B cell (primary cell): Measurements from ENCODE around the gene TRIM17. TPM values are rescaled to one million over a fixed set of nuclear protein-coding genes. Genes with fewer than 3 reads are reported as not detected.

ENCODE experiments used
- ATAC-seq: fragments of 200-7000 bp; cut with Tn5 transposase; one replicate; pipeline ENCODE4 v1.10.0; 2021; ENCODE audit warnings: low read depth, mild to moderate bottlenecking, moderate number of reproducible peaks, moderate library complexity
- CTCF ChIA-PET: fragments of 350-600 bp; sonication (Branson Sonifier 250); formaldehyde crosslinking; loops from one replicate; lab custom pipeline; 2021; ENCODE audit warnings: antibody characterized with exemption, inconsistent platforms; lab: Charles Lee
- POLR2A ChIA-PET: fragments of 350-600 bp; sonication (Branson Sonifier 250); formaldehyde crosslinking; loops from one replicate; lab custom pipeline; 2021; ENCODE audit warnings: antibody characterized with exemption; lab: Charles Lee
- DNase-seq: peaks from one replicate; pipeline ENCODE4 v3.0.0; 2013
- H2AFZ ChIP-seq: 2 replicates; pipeline ENCODE4 v1.6.1; 2012; ENCODE audit warnings: mild to moderate bottlenecking, low read depth, low read length; ENCODE audit not compliant: insufficient read depth, poor library complexity, severe bottlenecking
- H3K27ac ChIP-seq, 2 donors: 1 replicate in 1 of 2; 2 replicates in 1 of 2; pipeline ENCODE4 v1.5.1; 2012 to 2013; ENCODE audit warnings: low read length in 2 of 2, mild to moderate bottlenecking in 2 of 2, moderate library complexity in 1 of 2
- H3K27me3 ChIP-seq, 4 experiments: fragments of 200-600 bp in 1 of 4; sonication (generic) in 1 of 4; replicated peaks in 1 of 4; 1 replicate in 2 of 4; 2 replicates in 2 of 4; pipeline versions ENCODE4 v1.6.1 to v1.7.0; 2013 to 2016; ENCODE audit warnings: low read length in 3 of 4, mild to moderate bottlenecking in 2 of 4, mixed read lengths in 1 of 4, moderate library complexity in 1 of 4; ENCODE audit not compliant: insufficient read depth in 4 of 4, control insufficient read depth in 3 of 4; ENCODE audit errors: control extremely low read depth in 1 of 4
- H3K36me3 ChIP-seq, 2 experiments: replicated peaks in 1 of 2; 1 replicate in 1 of 2; 2 replicates in 1 of 2; pipeline versions ENCODE4 v1.6.1 to v1.7.1; 2013; ENCODE audit warnings: low read length in 1 of 2; ENCODE audit not compliant: insufficient read depth in 2 of 2, control insufficient read depth in 1 of 2; ENCODE audit errors: control extremely low read depth in 1 of 2, extremely low read depth in 1 of 2
- H3K4me1 ChIP-seq, 2 donors: fragments of 200-600 bp in 1 of 2; sonication (generic) in 1 of 2; 1 replicate in 1 of 2; 2 replicates in 1 of 2; pipeline versions ENCODE4 v1.5.1 to v1.6.1; 2013 to 2017; ENCODE audit warnings: low read length in 2 of 2; ENCODE audit not compliant: control insufficient read depth in 2 of 2, insufficient read depth in 2 of 2
- H3K4me2 ChIP-seq: replicated peaks from 2 replicates; pipeline ENCODE3; 2012; ENCODE audit warnings: mild to moderate bottlenecking, low read depth, low read length; ENCODE audit not compliant: poor library complexity, severe bottlenecking
- H3K4me3 ChIP-seq, 5 experiments: fragments of 200-600 bp in 1 of 5; sonication (generic) in 1 of 5; 1 replicate in 3 of 5; 2 replicates in 2 of 5; pipeline versions ENCODE4 v1.5.1 to v1.7.0; 2011 to 2016; ENCODE audit warnings: low read length in 4 of 5, mild to moderate bottlenecking in 4 of 5, low read depth in 2 of 5, control low read depth in 1 of 5, moderate library complexity in 1 of 5; ENCODE audit not compliant: insufficient read depth in 1 of 5; ENCODE audit errors: control extremely low read depth in 1 of 5, extremely low read depth in 1 of 5
- H3K79me2 ChIP-seq: fragments of 200-600 bp; sonication (generic); one replicate; pipeline ENCODE4 v1.6.0; 2016; ENCODE audit warnings: low read length; ENCODE audit not compliant: control insufficient read depth, insufficient read depth
- H3K9ac ChIP-seq: fragments of 200-600 bp; sonication (generic); 2 replicates; pipeline ENCODE4 v1.6.1; 2017; ENCODE audit warnings: mild to moderate bottlenecking, low read length, moderate library complexity
- H3K9me3 ChIP-seq, 3 donors: one replicate each; pipeline versions ENCODE4 v1.6.1 to v1.7.1; 2013; ENCODE audit warnings: low read length in 2 of 3; ENCODE audit not compliant: control insufficient read depth in 2 of 3, insufficient read depth in 1 of 3; ENCODE audit errors: control extremely low read depth in 1 of 3
- H4K20me1 ChIP-seq: 2 replicates; pipeline ENCODE4 v1.6.0; 2012; ENCODE audit warnings: mild to moderate bottlenecking, low read length; ENCODE audit not compliant: insufficient read depth, control insufficient read depth, poor library complexity, severe bottlenecking
- H3K27ac Mint-ChIP-seq: one replicate; pipeline ENCODE4 v1.8.0; 2021; ENCODE audit warnings: mixed read lengths
- H3K27me3 Mint-ChIP-seq: one replicate; pipeline ENCODE4 v1.8.0; 2021; ENCODE audit warnings: mixed read lengths
- H3K4me1 Mint-ChIP-seq: one replicate; pipeline ENCODE4 v1.8.0; 2021; ENCODE audit warnings: mixed read lengths
- H3K4me3 Mint-ChIP-seq: one replicate; pipeline ENCODE4 v1.8.0; 2021; ENCODE audit warnings: mixed read lengths
- H3K9me3 Mint-ChIP-seq: one replicate; pipeline ENCODE4 v1.8.0; 2022; ENCODE audit warnings: mixed read lengths; ENCODE audit not compliant: insufficient read depth
- CTCF ChIP-seq: fragments of 200-600 bp; IDR thresholded peaks from one replicate; pipeline ENCODE4 v1.8.0; 2022; ENCODE audit warnings: antibody characterized with exemption, mild to moderate bottlenecking
- EZH2 ChIP-seq: IDR thresholded peaks from 2 replicates; pipeline ENCODE4 v1.6.1; 2012; ENCODE audit warnings: borderline replicate concordance, low read depth, mild to moderate bottlenecking, moderate library complexity, low read length; ENCODE audit not compliant: insufficient read depth, poor library complexity, severe bottlenecking
- WGBS: methylation state at CpG from one replicate; pipeline ENCODE4 v1.1.5; 2013; ENCODE audit warnings: missing lambda C conversion rate; ENCODE audit not compliant: insufficient coverage; 5-methylcytosine and 5-hydroxymethylcytosine counted together
- intact Hi-C: fragments of 100-400 bp; cut with micrococcal nuclease; formaldehyde crosslinking; loops from one replicate; pipeline ENCODE4 v1.10.0; 2022
- polyA plus RNA-seq: library from polyadenylated mRNA; depleted of rRNA; stranded (reverse); fragments of >200 nt; gene quantifications from 2 replicates; pipeline ENCODE4 v1.2.3, GENCODE V29; 2012
- total RNA-seq, 2 donors: library from RNA; stranded (reverse); fragments of 120-200 nt in 1 of 2; gene quantifications; 1 replicate in 1 of 2; 2 replicates in 1 of 2; pipeline versions ENCODE4 v1.2.3 to v1.2.4, GENCODE V29; 2013 to 2022

TRIM17 gene
- total and polyA plus RNA-seq, 2 donors (not counting 1 experiment from before 2014, with no cell fraction given) = not detected

GRCh38 chr1:228376262-228376628, 40.4 kb downstream of the TRIM17 start:
- WGBS = no CpG with 5 or more reads among the region's 3 CpGs
- Histone ChIP-seq H3K27me3 (peaks cover 0 to 14% (median 7%) of the 10 kb centered on the region in 4 experiments), H2AFZ (no peak overlapping the region), H4K20me1 (no peaks in the 10 kb centered on the region), H3K4me1 (peaks cover 9 to 11% of the 10 kb centered on the region in 2 donors), H3K9ac (no peak overlapping the region), H3K36me3 (no peaks in the 10 kb centered on the region), H3K9me3 (peaks cover 0 to 11% (median 0%) of the 10 kb centered on the region in 3 donors), H3K27ac (no peak overlapping the region), H3K79me2 (no peaks in the 10 kb centered on the region), H3K4me3 (no peak overlapping the region), H3K4me2 (no peak overlapping the region)
- intact Hi-C loops = no loop called here
- Mint-ChIP-seq H3K27ac (no peak overlapping the region), H3K4me3 (no peak overlapping the region), H3K27me3 (peaks cover 15% of the 10 kb centered on the region), H3K9me3 (no peaks in the 10 kb centered on the region), H3K4me1 (peaks cover 7% of the 10 kb centered on the region)
- ATAC-seq (no peak), DNase-seq (no peak)
- ChIA-PET CTCF (no interaction called here), POLR2A (no interaction called here)
- TF ChIP-seq EZH2 (no peak), CTCF (no peak)

- TF ChIP-seq EZH2 = no peak
- no peak for TF ChIP-seq CTCF
- Mint-ChIP-seq H3K4me1 (peaks cover 7% of the 10 kb centered on the region), H3K4me3 (no peak overlapping the region), H3K27me3 (peaks cover 15% of the 10 kb centered on the region), H3K27ac (no peak overlapping the region), H3K9me3 (no peaks in the 10 kb centered on the region)
- ChIA-PET POLR2A (no interaction called here), CTCF (no interaction called here)
- H3K79me2 ChIP-seq = no peaks in the 10 kb centered on the region
- no peak overlapping the region for H3K9ac ChIP-seq
- no peak overlapping the region for H2AFZ ChIP-seq
- intact Hi-C loops = no loop called here
- no peak overlapping the region for H3K4me2 ChIP-seq
- H3K9me3 ChIP-seq = peaks cover 0 to 11% (median 0%) of the 10 kb centered on the region in 3 donors
- H3K4me1 ChIP-seq = peaks cover 9 to 11% of the 10 kb centered on the region in 2 donors
- WGBS = 98% methylated on average over 22 of the region's 22 CpGs
- H3K27me3 ChIP-seq = peaks cover 0 to 14% (median 7%) of the 10 kb centered on the region in 4 experiments
- DNase-seq (no peak), ATAC-seq (no peak)
- no peaks in the 10 kb centered on the region for H4K20me1 ChIP-seq
- H3K36me3 ChIP-seq = no peaks in the 10 kb centered on the region
- no peak overlapping the region for H3K4me3 ChIP-seq
- no peak overlapping the region for H3K27ac ChIP-seq
Measured at GRCh38 chr1:228375578-228376261, 40.9 kb downstream of the TRIM17 start.
